Measurements from ENCODE around the gene CARD9.
"Not testable (repeated sequence)": the region's sequence is repeated elsewhere in the genome, so short reads cannot be mapped to it uniquely, and the experiment has no call there.

CARD9 gene

DNA sequence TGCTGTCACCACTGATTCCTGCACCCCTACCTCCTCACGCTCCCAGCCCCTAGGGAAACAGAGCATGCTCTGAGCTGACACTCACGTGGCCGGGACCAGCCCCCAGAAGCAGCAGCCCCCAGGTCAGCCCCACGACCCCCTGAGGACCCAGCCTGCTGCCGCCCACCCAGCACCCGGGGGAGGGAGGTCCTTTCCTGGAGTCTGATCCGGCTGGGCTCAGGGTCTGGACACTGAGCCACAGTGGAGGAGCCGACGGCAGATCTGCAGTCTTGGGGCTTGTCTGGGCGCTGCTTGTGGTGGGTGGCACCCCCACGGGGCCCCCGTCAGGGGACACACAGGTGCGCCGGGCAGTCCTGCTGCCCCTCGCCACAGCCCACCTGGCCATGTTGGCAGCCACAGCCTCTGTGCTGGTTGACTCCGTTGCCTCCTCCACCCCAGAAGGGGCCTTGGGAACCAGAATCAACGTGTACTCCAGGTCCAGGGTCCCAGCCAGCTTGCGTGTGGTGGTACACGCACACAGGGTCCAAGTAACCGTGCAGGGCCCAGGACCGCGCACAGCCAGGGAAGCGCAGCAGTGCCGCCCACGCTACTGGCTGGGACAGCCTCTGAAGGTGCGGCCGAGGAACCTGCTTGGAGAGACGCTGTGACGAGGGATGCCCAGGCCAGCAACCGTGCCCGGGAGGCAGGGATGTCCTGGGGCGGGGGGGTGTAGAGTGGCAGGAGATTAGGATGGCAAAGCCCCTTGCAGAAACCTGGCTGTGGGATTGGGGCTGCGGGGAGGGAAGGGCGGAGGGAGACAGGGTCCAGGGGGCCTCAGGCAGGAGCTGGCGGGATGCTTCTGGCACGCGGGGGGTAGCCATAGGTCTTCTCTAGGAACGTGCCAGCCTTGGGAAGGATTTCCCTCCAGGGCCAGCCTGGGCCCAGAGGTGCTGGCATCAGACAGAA lies 13.4 kb downstream of the CARD9 start:
- H3K27me3 ChIP-seq (ENCODE audit: low read depth) = no peaks in the 10 kb centered on the region
- no peak overlapping the region for H3K4me3 ChIP-seq
- no peaks in the 10 kb centered on the region; the same call in 1 of the 2 replicates for H3K36me3 ChIP-seq (replicated peaks)
- no peak for DNase-seq (ENCODE audit: low spot score in 2 of 2)
- no peaks in the 10 kb centered on the region for H3K9me3 ChIP-seq
- peaks cover 8% of the 10 kb centered on the region for H3K4me1 ChIP-seq
- in situ Hi-C loops (cut with MboI; ENCODE audit: low sequenced_read_pairs) = no loop called here

DNA sequence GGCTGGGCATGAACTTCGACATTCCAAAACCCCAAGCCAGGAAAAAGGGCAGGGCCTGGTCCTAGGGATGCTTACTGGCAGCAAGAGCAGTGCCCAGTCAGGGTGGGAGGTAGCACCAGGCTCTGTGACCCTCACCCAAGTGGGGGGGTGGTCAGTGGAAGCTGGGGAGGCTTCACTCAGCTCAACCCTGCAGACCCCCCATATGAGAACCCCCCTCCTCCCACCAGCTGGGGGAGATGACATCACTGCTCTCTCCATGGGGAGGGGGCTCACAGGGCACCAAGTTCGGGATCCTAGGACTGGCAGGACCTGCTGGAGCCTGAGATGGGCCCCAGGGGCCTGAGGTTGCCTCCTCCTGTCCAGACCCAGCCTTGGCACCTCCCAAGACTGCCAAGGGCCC lies 14.6 kb downstream of the CARD9 start:
- H3K36me3 ChIP-seq (replicated peaks) = no peaks in the 10 kb centered on the region; the same call in 1 of the 2 replicates
- H3K4me1 ChIP-seq = peaks cover 5% of the 10 kb centered on the region
- no peaks in the 10 kb centered on the region for H3K9me3 ChIP-seq
- in situ Hi-C loops (cut with MboI; ENCODE audit: low sequenced_read_pairs) = no loop called here
- H3K27me3 ChIP-seq (ENCODE audit: low read depth) = no peaks in the 10 kb centered on the region
- no peak for DNase-seq (ENCODE audit: low spot score in 2 of 2)
- H3K4me3 ChIP-seq = no peak overlapping the region

DNA sequence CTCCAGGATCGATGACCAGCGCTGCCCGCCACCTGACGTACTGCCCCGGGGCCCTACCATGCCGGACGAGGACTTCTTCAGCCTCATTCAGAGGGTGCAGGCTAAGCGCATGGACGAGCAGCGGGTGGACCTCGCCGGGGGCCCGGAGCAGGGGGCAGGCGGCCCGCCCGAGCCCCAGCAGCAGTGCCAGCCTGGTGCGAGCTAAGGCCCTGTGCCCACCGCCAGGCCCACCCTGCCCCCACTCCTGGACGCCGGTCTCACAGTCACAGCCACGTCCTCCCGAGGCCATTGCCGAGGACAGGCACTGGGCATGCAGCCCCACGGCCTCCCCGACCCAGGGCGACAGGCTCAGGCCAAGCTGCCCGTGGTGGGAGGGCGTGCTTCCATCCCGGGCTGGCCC lies 15.5 kb downstream of the CARD9 start:
- H3K27me3 ChIP-seq (ENCODE audit: low read depth) = no peaks in the 10 kb centered on the region
- no peaks in the 10 kb centered on the region; the same call in 1 of the 2 replicates for H3K36me3 ChIP-seq (replicated peaks)
- no peak for DNase-seq (ENCODE audit: low spot score in 2 of 2)
- peaks cover 3% of the 10 kb centered on the region for H3K4me1 ChIP-seq
- in situ Hi-C loops (cut with MboI; ENCODE audit: low sequenced_read_pairs) = no loop called here
- H3K4me3 ChIP-seq = no peak overlapping the region
- no peaks in the 10 kb centered on the region for H3K9me3 ChIP-seq

DNA sequence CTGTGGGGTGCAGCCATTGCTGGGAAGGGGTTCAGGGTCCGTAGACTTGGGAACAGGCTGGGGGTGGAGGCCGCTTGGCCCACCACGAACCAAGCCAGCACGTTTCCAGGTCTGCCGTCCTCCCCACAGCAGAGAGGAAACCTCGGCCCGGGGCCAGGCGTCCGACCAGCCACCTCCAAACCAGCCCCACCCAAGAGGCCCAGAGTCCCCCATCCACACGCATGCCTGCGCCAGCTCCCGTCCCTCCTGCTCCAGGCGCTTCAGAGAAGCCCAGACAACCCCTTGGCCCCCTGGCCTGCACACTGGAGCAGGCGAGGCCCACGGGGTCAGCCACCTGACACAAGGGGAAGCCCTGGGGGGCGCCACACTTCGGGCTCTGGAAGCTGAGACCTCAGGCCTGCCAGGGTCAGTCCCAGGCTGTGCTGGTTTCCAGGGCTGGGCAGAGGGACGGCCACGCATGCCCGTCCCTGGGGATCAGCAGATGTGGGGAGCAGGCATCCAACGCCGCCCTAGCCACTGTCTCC lies 16.2 kb downstream of the CARD9 start:
- no peak for DNase-seq (ENCODE audit: low spot score in 2 of 2)
- no peaks in the 10 kb centered on the region for H3K4me1 ChIP-seq
- H3K27me3 ChIP-seq (ENCODE audit: low read depth) = no peaks in the 10 kb centered on the region
- no peaks in the 10 kb centered on the region for H3K9me3 ChIP-seq
- H3K36me3 ChIP-seq (replicated peaks) = no peaks in the 10 kb centered on the region
- H3K4me3 ChIP-seq = no peak overlapping the region
- in situ Hi-C loops (cut with MboI; ENCODE audit: low sequenced_read_pairs) = no loop called here

DNA sequence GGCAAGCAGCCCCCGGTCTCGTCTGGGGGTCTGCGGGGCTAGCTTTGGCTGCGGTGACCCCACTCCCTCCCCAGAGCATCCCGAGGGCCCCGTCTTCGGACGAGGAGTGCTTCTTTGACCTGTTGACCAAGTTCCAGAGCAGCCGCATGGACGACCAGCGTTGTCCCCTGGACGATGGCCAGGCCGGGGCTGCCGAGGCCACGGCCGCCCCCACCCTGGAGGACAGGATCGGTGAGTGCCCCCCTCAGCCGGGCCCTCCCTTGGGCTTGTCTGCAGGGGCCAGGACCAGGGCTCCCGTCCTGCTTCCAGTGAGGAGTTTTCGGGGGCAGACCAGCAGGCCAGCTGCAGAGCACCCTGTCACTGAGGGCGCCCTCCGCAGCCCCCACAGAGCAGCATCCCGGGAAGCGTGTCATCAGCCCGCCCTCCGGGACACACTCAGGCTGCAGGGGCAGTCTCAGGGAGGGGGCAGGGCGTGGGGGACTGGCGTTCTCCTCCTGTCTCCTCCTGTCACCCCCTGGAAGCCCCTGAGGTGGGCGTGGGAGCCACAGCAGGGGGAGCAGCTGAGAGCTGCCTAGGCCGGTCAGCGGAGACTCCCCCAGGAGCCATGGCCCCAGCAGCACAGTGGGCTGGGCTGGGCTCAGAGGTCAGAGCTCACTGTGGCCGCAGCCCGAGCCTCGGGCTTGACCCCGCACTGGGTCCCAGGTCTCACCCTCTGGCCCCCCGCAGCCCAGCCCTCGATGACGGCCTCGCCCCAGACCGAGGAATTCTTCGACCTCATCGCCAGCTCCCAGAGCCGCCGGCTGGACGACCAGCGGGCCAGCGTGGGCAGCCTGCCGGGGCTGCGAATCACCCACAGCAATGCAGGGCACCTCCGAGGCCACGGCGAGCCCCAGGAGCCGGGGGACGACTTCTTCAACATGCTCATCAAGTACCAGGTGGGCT lies 17.6 kb downstream of the CARD9 start:
- Histone ChIP-seq H3K4me3 (no peak overlapping the region), H3K27me3 (ENCODE audit: low read depth) (no peaks in the 10 kb centered on the region), H3K4me1 (no peaks in the 10 kb centered on the region), H3K9me3 (no peaks in the 10 kb centered on the region), H3K36me3 (replicated peaks) (no peaks in the 10 kb centered on the region)
- in situ Hi-C loops (cut with MboI; ENCODE audit: low sequenced_read_pairs) = no loop called here
- DNase-seq (ENCODE audit: low spot score in 2 of 2) = no peak

DNA sequence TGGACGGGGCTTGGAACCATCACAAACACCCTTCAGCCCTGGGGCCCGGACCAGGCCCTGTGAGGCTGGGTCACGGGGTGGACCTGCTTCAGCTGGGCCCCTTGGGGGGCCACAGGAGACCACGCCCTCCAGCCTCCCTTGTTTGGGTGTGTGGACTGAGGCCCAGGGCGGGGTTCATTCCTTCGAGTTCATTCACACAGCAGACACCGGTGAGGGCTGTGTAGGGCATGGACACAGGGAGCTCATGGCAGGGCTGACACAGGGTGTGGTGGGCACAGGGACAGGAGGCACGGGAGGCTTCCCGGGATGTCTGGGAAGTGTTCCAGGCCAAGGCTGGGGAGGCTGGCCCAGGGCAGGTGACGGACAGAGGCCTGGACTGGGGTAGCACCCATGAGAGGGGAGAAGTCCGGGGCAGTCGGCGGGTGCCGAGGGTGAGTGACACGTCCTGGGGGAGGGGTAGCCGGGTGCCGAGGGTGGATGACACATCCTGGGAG lies 18.8 kb downstream of the CARD9 start:
- no peaks in the 10 kb centered on the region for H3K27me3 ChIP-seq (ENCODE audit: low read depth)
- no peak for DNase-seq (ENCODE audit: low spot score in 2 of 2)
- H3K36me3 ChIP-seq (replicated peaks) = no peaks in the 10 kb centered on the region
- H3K9me3 ChIP-seq = no peaks in the 10 kb centered on the region
- H3K4me1 ChIP-seq = no peaks in the 10 kb centered on the region
- H3K4me3 ChIP-seq = no peak overlapping the region
- in situ Hi-C loops (cut with MboI; ENCODE audit: low sequenced_read_pairs) = no loop called here

DNA sequence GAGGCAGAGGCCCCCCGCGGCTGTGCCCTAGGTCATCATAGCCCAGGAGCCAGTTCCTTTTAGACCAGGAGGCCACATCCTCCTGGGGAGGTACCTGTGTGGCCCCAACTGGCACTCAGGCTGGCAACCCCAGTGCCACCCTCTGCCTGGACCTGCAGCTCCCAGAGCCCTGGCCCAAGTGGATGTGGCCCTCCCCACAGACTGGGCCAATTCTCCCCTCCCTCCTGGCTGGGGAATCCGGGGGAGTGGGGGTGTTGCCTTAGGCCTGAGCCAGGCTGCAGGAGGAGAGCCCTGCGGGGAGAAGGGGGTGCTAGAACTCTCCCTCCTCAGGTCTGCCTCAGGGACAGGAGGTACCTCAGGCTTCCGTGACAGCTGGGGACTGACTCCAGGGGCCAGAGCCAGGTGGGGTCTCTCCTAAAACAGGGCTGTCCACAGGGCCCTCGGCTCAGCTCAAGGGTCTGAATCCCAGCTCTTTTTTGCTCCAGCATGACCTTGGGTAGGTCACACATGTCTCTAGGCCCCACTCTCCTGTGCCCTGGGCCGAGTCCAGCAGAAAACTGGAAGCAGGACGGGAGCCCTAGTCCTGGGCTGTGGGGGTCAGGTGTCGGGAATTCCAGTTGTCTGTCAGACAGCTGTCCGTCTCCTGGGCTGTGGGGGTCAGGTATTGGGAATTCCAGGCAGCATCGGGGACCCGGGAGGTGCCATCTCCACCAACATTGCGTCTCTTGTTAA lies 19.5 kb downstream of the CARD9 start:
- in situ Hi-C loops (cut with MboI; ENCODE audit: low sequenced_read_pairs) = no loop called here
- DNase-seq (ENCODE audit: low spot score in 2 of 2) = no peak
- no peaks in the 10 kb centered on the region for H3K36me3 ChIP-seq (replicated peaks)
- H3K4me1 ChIP-seq = no peaks in the 10 kb centered on the region
- H3K27me3 ChIP-seq (ENCODE audit: low read depth) = no peaks in the 10 kb centered on the region
- no peaks in the 10 kb centered on the region for H3K9me3 ChIP-seq
- H3K4me3 ChIP-seq = no peak overlapping the region

DNA sequence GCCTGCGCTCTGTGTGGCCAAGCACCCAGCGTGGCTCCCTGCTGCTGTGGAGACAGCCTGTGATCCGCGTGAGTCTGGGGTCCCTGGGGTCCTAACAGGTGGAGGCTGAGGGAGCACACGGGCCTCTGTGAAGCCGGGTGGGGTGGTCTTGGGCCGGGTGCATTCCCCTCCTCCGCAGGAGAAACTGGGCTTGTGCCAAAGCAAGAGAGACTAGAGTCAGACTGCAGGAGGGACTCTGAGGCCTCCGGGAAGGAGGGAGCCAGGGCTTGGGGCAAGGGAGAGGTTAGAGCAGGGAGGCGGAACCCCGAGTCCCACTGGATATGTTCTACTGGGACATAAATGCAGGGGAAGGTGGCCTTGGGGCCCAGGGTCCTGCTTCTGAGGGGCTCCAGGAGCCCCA lies 20.4 kb downstream of the CARD9 start:
- Histone ChIP-seq H3K27me3 (ENCODE audit: low read depth) (no peaks in the 10 kb centered on the region), H3K9me3 (no peaks in the 10 kb centered on the region), H3K4me3 (no peak overlapping the region), H3K4me1 (no peaks in the 10 kb centered on the region), H3K36me3 (replicated peaks) (no peaks in the 10 kb centered on the region)
- no peak for DNase-seq (ENCODE audit: low spot score in 2 of 2)
- in situ Hi-C loops (cut with MboI; ENCODE audit: low sequenced_read_pairs) = no loop called here

DNA sequence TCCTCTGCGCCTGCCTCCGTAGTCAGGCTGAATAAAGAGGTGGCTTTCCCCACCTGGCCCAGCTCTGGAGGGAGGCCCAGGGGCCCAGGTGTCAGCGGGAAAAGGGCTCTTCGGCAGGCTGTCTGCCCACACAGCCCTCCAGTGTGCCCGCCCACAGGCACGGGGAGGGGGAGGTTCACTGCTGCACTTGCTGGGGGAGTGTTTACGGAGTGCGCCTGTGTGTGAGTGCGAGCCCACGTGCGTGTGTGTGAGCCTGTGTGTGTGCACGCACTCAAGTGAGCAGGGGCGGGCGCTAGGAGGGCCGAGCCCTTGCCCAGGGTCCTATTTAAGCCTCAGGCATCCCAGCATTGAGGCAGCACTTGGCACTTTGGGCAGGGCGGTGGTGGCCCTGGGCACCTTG lies 20.8 kb downstream of the CARD9 start:
- Histone ChIP-seq H3K4me1 (no peaks in the 10 kb centered on the region), H3K36me3 (replicated peaks) (no peaks in the 10 kb centered on the region), H3K27me3 (ENCODE audit: low read depth) (no peaks in the 10 kb centered on the region), H3K4me3 (no peak overlapping the region), H3K9me3 (no peaks in the 10 kb centered on the region)
- no peak for DNase-seq (ENCODE audit: low spot score in 2 of 2)
- in situ Hi-C loops (cut with MboI; ENCODE audit: low sequenced_read_pairs) = no loop called here

DNA sequence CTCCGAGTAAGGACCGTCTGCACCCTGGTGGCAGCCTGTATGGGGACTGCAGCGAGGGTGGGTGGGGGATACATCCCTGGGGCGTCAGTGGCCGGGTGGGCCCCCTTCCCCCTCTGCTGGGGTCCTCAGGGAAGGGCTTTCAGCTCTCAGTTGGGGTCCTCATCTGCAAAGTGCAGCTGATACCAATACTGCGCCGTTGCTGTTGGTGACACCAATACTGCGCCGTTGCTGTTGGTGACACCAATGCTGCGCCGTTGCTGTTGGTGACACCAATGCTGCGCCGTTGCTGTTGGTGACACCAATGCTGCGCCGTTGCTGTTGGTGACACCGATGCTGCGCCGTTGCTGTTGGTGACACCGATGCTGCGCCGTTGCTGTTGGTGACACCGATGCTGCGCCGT lies 21.6 kb downstream of the CARD9 start:
- in situ Hi-C loops (cut with MboI; ENCODE audit: low sequenced_read_pairs); DNase-seq (ENCODE audit: low spot score in 2 of 2): not testable (repeated sequence)

DNA sequence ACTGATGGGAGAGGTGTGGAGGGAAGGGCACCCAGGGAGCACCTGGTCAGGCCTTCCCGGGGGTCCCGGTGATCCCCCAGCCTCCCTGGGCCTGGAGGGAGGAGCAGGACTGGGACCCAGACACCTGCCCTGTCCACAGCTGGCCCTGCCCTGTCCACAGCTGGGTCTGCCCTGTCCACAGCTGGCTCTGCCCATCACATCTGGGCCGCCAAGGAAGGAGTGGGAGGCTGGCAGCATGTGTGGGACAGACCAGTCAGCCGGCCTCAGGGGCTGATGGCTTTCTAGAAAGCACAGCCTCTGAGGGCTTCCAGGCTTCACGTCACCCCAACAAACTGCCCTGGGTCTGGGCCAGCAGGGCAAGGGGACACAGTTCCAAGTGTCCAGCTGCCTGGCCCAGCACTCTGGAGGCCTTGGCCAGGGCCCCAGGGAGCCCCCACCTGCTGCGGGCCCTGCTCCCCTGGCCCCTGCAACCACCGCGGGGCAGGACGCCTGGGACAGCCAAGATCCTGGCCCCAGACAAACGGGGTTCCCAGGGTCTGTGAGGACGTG lies 22.1 kb downstream of the CARD9 start:
- no peaks in the 10 kb centered on the region for H3K36me3 ChIP-seq (replicated peaks)
- no peak overlapping the region for H3K4me3 ChIP-seq
- H3K4me1 ChIP-seq = no peaks in the 10 kb centered on the region
- no peaks in the 10 kb centered on the region for H3K9me3 ChIP-seq
- no peak for DNase-seq (ENCODE audit: low spot score in 2 of 2)
- in situ Hi-C loops (cut with MboI; ENCODE audit: low sequenced_read_pairs) = no loop called here
- H3K27me3 ChIP-seq (ENCODE audit: low read depth) = no peaks in the 10 kb centered on the region

More for the DNA sequence above, 21.6 kb downstream of the CARD9 start:
- H3K4me1 ChIP-seq; H3K4me3 ChIP-seq; H3K27me3 ChIP-seq (ENCODE audit: low read depth); H3K9me3 ChIP-seq; H3K36me3 ChIP-seq (replicated peaks): not testable (repeated sequence)

DNA sequence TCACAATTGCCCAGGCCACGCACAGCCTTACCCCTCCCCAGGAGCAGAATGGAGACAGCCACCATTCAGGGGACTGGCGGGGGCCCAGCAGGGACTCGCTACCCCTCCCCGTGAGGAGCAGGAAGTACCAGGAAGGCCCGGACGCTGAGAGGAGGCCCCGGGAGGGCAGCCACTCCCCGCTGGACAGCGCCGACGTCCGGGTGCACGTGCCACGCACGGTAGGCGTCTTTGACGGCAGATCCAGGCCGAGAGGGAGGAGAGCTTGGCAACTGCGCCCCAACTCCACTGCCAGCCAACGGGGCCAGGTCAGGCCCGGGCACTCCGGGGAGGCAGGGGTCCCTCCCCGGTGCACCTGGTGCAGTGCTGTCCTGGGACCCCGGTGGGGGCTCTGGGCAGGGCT lies 23.9 kb downstream of the CARD9 start:
- Histone ChIP-seq H3K9me3 (no peaks in the 10 kb centered on the region), H3K4me3 (no peak overlapping the region), H3K36me3 (replicated peaks) (no peaks in the 10 kb centered on the region), H3K4me1 (no peaks in the 10 kb centered on the region), H3K27me3 (ENCODE audit: low read depth) (no peaks in the 10 kb centered on the region)
- DNase-seq (ENCODE audit: low spot score in 2 of 2) = no peak
- in situ Hi-C loops (cut with MboI; ENCODE audit: low sequenced_read_pairs) = no loop called here

DNA sequence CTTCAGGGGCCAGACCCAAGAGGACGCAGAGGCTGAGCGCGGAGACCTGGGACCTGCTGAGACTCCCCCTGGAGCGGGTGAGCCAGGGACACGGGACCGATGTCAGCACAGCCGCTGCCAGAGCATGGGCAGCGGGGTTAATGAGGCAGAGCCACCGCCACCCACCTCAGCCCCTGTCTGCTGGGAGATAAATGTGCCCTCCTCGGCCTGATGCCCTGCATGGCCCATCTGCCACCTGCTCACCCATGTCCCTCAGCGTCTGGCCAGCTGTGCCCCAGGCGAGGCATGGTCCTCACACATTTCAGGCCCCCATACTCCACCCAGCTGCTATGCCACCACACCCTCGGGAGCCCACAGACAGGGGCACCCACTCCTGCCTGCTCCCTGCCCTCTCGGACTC lies 24.8 kb downstream of the CARD9 start:
- Histone ChIP-seq H3K4me1 (no peaks in the 10 kb centered on the region), H3K4me3 (no peak overlapping the region), H3K27me3 (ENCODE audit: low read depth) (no peaks in the 10 kb centered on the region), H3K36me3 (replicated peaks) (no peaks in the 10 kb centered on the region), H3K9me3 (no peaks in the 10 kb centered on the region)
- no peak for DNase-seq (ENCODE audit: low spot score in 2 of 2)
- in situ Hi-C loops (cut with MboI; ENCODE audit: low sequenced_read_pairs) = no loop called here

Measured in HAP-1 (cell line).